Measurements from ENCODE around the gene SIRPD.

SIRPD gene

DNA sequence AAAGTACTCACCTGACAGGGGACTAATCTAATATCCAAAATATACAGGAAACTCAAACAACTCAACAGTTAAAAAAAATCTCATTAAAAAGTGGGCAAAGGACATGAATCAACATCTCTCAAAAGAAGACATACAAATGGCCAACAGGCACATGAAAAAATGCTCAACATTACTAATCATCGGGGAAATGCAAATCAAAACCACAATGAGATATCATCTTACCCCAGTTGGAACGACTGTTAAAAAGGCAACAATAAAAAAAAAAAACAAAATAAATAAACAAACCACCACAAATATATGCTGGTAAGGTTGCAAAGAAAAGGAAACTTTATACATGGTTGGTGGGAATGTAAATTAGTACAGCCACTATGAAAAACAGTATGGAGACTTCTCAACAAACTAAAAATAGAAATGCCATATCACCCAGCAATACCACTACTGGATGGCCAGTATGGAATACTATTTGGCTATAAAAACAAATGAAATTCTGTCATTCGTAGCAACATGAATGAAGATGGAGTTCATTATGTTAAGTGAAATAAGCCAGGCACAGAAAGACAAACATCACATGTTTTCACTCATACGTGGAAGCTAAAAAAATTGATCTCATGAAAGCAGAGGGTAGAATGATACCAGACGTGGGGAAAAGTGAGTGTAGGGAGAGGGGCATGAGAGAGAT is 72.9 kb downstream of the SIRPD start:
- TF ChIP-seq, protein P1, sequence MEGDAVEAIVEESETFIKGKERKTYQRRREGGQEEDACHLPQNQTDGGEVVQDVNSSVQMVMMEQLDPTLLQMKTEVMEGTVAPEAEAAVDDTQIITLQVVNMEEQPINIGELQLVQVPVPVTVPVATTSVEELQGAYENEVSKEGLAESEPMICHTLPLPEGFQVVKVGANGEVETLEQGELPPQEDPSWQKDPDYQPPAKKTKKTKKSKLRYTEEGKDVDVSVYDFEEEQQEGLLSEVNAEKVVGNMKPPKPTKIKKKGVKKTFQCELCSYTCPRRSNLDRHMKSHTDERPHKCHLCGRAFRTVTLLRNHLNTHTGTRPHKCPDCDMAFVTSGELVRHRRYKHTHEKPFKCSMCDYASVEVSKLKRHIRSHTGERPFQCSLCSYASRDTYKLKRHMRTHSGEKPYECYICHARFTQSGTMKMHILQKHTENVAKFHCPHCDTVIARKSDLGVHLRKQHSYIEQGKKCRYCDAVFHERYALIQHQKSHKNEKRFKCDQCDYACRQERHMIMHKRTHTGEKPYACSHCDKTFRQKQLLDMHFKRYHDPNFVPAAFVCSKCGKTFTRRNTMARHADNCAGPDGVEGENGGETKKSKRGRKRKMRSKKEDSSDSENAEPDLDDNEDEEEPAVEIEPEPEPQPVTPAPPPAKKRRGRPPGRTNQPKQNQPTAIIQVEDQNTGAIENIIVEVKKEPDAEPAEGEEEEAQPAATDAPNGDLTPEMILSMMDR (IDR thresholded peaks at IDR 0.05; ENCODE audit: low read depth, low read length, missing control alignments), result no peak
- no peak overlapping the region for H3K4me3 ChIP-seq (ENCODE audit: low read depth, low read length)
- in situ Hi-C loops (cut with HindIII; ENCODE audit: low sequenced_read_pairs), result no loop called here
- no peak for DNase-seq (ENCODE audit: low read depth)

Measured in astrocyte of the cerebellum (primary cell).